SH-SY5Y (cell line): Measurements from ENCODE around the gene TFIP11.

ENCODE experiments used
- GATA2 ChIP-seq: IDR thresholded peaks from 2 replicates; pipeline ENCODE4 v1.6.1; 2011; ENCODE audit warnings: mild to moderate bottlenecking, low read depth, low read length
- GATA3 ChIP-seq: IDR thresholded peaks from 2 replicates; pipeline ENCODE4 v1.6.1; 2011; ENCODE audit warnings: low read depth, mild to moderate bottlenecking, low read length, moderate library complexity

TFIP11 gene

DNA sequence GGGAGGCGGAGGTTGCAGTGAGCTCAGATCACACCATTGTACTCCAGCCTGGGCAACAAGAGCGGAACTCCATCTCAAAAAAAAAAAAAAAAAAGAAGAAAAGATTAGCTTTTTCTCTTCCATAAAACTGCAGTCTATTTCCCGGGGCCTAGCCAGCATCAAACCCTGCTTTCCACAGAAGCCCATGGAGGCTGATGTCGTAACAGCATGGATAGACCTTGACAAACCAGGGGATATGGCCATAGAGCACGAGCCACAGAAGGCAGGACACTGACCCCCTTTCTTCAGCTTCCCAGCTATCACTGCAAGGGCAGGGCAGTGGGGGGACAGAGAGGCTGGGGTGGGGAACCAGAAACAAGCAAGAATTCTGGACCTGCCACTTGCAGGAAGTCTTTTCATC lies 50.2 kb downstream of the TFIP11 start:
- TF ChIP-seq GATA3 = no peak

DNA sequence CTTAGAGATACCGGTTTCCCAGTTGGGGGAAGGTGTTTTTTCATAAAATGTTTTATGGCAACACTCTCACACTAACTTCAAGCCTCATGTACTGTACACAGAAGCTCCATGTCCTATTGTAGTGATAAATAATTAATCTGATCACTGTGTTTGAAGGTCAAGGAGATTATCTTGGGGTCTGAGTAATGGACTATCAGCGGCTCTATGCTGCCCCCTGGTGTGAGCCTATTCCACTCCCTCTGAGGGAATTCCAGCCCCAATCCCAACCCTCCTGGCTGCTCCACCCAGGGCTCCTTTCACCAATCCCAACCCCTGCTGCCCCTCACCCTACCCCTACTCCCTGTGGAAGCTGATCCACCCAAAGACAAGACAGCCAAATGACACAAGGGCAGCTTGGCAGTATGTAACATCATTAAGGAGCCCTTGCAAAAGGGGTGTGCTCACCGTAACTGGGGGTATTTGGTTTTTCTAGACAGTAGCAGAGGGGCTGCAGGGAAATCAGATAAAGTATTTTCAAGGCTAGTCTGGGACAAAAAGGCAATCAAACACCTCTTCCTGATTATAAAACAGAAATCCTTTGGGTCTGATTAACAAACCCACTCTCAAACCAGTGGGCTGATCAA lies 51.0 kb downstream of the TFIP11 start:
- no peak for TF ChIP-seq GATA3

- no peak for TF ChIP-seq GATA2
- no peak for TF ChIP-seq GATA3
Measured at GRCh38 chr22:26460202-26460601, 52.1 kb downstream of the TFIP11 start.

DNA sequence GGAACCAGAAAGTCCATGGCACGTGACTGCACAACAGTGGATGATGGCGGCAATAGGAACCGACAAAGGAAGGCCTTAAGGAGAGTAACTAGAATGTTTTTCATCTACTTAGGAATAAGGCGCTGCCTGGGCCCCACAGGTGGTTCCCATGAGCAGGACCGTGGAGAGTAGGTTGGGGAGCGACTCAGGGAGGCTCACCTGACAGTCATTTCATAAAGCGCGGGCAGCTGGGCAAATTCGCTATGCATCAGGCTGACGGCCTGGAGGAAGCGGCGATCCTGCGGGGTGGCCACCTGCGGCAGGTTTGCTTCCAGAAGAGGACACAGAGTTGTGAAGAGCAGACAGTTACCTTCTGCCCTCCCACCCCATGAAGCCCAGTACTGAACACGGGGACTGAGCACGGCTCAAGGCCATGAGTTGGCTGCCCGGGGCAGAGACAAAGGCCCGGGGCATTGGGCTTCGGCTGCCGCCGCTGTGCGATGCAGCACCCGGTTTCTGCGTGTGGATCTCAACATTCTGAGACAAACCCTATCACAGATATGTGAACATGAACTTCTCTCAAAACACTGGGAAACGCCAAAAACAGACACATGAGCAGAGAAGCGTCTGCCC lies 54.5 kb downstream of the TFIP11 start:
- no peak for TF ChIP-seq GATA3
- no peak for TF ChIP-seq GATA2

DNA sequence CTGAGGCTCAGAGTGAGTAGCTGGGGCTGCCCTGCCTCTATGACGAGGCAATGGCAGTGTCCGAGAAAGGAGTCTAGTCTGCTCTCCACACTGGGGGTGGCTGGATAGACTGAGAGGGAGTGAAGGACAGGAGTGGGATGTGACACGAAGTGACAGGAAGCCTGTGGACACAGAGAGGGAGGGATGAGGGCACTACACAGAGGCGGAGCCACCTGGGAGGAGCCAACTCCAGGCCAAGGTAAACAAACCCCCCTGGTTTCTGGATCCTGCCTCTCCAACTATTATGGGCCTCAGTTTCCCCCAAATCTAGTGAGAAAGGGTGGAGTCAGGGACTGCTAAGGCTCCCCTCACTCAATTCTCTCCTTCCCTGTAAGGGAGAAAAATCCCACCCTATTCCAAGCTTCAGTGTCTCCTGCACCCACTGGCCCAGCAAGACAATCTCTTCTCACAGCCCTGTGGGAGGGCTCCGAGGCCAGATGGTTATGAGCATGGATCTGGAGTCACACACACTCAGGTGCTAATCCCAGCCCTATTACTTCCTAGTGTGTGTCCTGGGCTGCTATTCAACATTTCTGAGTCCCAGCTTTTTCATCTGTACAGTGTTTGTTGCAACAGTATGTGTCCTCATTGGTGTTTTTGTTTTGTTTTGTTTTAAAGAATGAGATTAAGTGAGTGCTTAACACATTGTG lies 58.3 kb downstream of the TFIP11 start:
- TF ChIP-seq GATA2 (no peak), GATA3 (no peak)

- TF ChIP-seq GATA2 (no peak), GATA3 (no peak)
Measured at GRCh38 chr22:26453216-26453615, 59.1 kb downstream of the TFIP11 start.

DNA sequence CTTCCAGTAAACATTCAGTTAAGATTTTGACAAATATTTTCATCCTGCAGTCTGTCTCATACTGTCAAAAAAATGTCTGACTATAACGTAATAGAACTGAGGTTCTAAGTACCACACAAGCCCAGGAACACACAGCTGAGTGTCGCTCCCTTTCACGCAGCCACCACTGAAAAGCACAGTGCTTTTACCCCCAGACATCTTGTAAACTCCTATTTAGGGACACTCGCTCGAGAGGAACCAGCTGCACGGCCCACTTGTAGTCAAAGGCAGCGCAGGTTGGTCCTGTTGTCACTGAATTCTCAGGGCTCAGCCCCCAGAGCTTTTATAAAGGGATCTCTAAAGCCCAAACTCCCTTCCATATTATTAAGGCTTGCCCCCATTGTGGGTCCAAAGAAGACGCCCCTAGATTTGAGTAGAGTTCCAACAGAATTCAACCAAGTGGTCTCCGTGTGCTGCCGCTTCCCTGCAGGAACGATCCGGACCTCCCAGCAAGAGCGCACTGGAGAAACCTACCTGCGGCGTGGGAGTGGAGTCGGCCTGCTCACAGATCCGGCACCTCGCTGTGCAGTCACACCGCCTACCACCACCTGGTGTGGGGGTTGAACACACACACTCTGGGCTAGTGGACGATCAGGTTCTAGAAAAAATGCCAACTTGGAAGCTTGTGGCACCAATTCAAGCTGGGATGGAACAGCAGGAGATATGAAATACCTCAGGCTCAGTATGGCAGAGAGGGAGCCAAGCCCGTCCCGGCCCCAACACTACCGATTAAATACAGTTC lies 59.8 kb downstream of the TFIP11 start:
- TF ChIP-seq GATA3 = no peak
- no peak for TF ChIP-seq GATA2

DNA sequence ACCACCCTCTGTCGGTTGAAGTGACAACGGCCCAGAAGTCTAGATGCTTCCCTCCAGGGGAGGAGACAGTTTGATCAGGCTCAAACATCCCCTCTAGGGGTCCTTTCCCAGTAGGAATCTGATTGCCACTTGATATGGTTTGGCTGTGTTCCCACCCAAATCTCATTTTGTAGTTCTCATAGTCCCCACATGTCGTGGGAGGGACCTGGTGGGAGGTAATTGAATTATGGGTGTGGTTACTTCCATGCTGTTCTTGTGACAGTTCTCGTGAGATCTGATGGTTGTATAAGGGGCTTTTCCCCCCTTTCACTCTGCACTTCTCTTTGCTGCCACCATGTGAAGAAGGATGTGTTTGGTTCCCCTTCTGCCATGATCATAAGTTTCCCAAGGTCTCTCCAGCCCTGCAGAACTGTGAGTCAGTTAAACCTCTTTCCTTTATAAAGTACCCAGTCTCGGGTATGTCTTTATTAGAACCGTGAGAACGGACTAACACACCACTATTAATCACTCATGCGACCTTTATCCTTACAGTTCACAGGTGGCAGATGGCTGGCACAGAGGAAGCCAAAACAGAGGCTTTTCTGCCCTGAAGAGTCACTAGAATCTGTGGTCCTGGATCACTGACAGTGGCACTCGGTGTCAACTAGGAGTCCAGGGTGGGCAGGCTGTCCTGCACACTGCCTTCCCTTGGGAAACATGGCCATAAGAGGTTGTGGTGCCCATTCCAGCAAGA lies 61.7 kb downstream of the TFIP11 start:
- TF ChIP-seq GATA3 (no peak), GATA2 (no peak)

- TF ChIP-seq GATA3 (no peak), GATA2 (no peak)
Measured at GRCh38 chr22:26448941-26449340, 63.3 kb downstream of the TFIP11 start.

GRCh38 chr22:26448334-26448733 lies 63.9 kb downstream of the TFIP11 start:
- TF ChIP-seq GATA2 (no peak), GATA3 (no peak)

GRCh38 chr22:26447584-26448329 lies 64.5 kb downstream of the TFIP11 start:
- TF ChIP-seq GATA3 = no peak
- no peak for TF ChIP-seq GATA2

GRCh38 chr22:26446808-26447515 lies 65.3 kb downstream of the TFIP11 start:
- no peak for TF ChIP-seq GATA3
- TF ChIP-seq GATA2 = no peak

- TF ChIP-seq GATA2 = no peak
- no peak for TF ChIP-seq GATA3
Measured at GRCh38 chr22:26445577-26446275, 66.5 kb downstream of the TFIP11 start.
